Sigmoid colon (tissue), 7 donors: ENCODE measurements around the gene NUP62CL. TPM values are rescaled to one million over a fixed set of nuclear protein-coding genes. Genes with fewer than 3 reads are reported as not detected.

Experiments
- DNase-seq: peaks from one replicate; pipeline ENCODE4 v3.0.0-alpha.2; 2019
- H3K27ac ChIP-seq, 4 donors: fragments of 200-600 bp; sonication (generic); one replicate each; pipeline ENCODE4 v1.5.1; 2016 to 2019; ENCODE audit warnings: mild to moderate bottlenecking in 1 of 4
- H3K27me3 ChIP-seq, 3 donors: fragments of 200-600 bp; sonication (generic); one replicate each; pipeline ENCODE4 v1.5.1; 2019; ENCODE audit warnings: mild to moderate bottlenecking in 1 of 3
- H3K36me3 ChIP-seq, 4 donors: fragments of 200-600 bp; sonication (generic); one replicate each; pipeline ENCODE4 v1.5.1; 2016 to 2019
- H3K4me1 ChIP-seq, 4 donors: fragments of 200-600 bp; sonication (generic); one replicate each; pipeline ENCODE4 v1.5.1; 2017 to 2019
- H3K4me3 ChIP-seq, 4 donors: fragments of 200-600 bp; sonication (generic); one replicate each; pipeline ENCODE4 v1.5.1; 2017 to 2019; ENCODE audit warnings: mild to moderate bottlenecking in 2 of 4, moderate library complexity in 1 of 4
- H3K9me3 ChIP-seq, 4 donors: fragments of 200-600 bp in 3 of 4; sonication (generic) in 3 of 4; one replicate each; pipeline versions ENCODE4 v1.5.1 to v1.6.1; 2013 to 2019
- EP300 ChIP-seq, 4 donors: sonication (generic); formaldehyde crosslinking; IDR thresholded peaks; one replicate each; pipeline ENCODE4 v1.6.1; 2017; ENCODE audit warnings: antibody characterized with exemption in 4 of 4
- POLR2A ChIP-seq, 2 donors: fragments of 450-650 bp; IDR thresholded peaks; one replicate each; pipeline ENCODE4 v1.6.1; 2016; ENCODE audit warnings: antibody characterized with exemption in 2 of 2, mild to moderate bottlenecking in 2 of 2, moderate library complexity in 2 of 2
- POLR2AphosphoS5 ChIP-seq, 4 donors: sonication (generic); formaldehyde crosslinking; IDR thresholded peaks; one replicate each; pipeline ENCODE4 v1.6.1; 2017; ENCODE audit warnings: antibody characterized with exemption in 4 of 4
- WGBS, 2 donors: extraction: QIAGEN DNeasy Blood & Tissue Kit; methylation state at CpG; one replicate each; pipeline ENCODE4 v1.1.7; 2013; 5-methylcytosine and 5-hydroxymethylcytosine counted together
- intact Hi-C: fragments of 100-400 bp; cut with DNase I; formaldehyde crosslinking; loops from one replicate; pipeline ENCODE4 v1.15.1; 2023
- polyA plus RNA-seq, 3 donors: library from polyadenylated mRNA; stranded (reverse); fragments of 200-250 nt; gene quantifications; one replicate each; pipeline ENCODE4 v1.2.3, GENCODE V29; 2013
- total RNA-seq, 4 donors: library from RNA; depleted of rRNA; stranded (reverse); fragments of >200 nt; gene quantifications; one replicate each; pipeline ENCODE4 v1.1.0, GENCODE V29; 2016
- TF ChIP-seq, protein P1 (sequence below), 4 experiments: fragments of 450-650 bp in 3 of 4; fragments of 200-600 bp in 1 of 4; IDR thresholded peaks; one replicate each; pipeline ENCODE4 v1.5.1; 2016 to 2019; ENCODE audit warnings: antibody characterized with exemption in 4 of 4, mild to moderate bottlenecking in 3 of 4, moderate library complexity in 2 of 4
- donor health status: healthy with polysubstance abuse.
- donor health status: Bipolar disorder and iron deficiency.
- donor health status: healthy.

The NUP62CL gene, protein sequence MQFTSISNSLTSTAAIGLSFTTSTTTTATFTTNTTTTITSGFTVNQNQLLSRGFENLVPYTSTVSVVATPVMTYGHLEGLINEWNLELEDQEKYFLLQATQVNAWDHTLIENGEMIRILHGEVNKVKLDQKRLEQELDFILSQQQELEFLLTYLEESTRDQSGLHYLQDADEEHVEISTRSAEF
- total RNA-seq, result under 1 TPM in 1 of 4 donors, not detected in 3; 0.71 TPM
- 1 to 10 TPM; 2.3 to 3.6 (median 3.2) TPM for polyA plus RNA-seq

- H3K27ac ChIP-seq, result no peak within 1 kb of the TSS
- no peaks in the 10 kb centered on the region for H3K9me3 ChIP-seq
- H3K27me3 ChIP-seq, result peaks cover 0 to 3% (median 0%) of the 10 kb centered on the region in 3 donors
- no peak for DNase-seq
- peak within 1 kb of the TSS; percentile 10 to 45 (median 40) for H3K4me3 ChIP-seq
- H3K36me3 ChIP-seq, result no peaks in the 10 kb centered on the region
- WGBS, 2 donors, result 1% methylated on average over 66 of the region's 66 CpGs
- H3K4me1 ChIP-seq, result no peaks in the 10 kb centered on the region
- intact Hi-C loops, result no loop called here
- no peak for TF ChIP-seq POLR2A (IDR thresholded peaks at IDR 0.05)
- no peak for TF ChIP-seq EP300 (IDR thresholded peaks at IDR 0.05)
- TF ChIP-seq, protein P1, sequence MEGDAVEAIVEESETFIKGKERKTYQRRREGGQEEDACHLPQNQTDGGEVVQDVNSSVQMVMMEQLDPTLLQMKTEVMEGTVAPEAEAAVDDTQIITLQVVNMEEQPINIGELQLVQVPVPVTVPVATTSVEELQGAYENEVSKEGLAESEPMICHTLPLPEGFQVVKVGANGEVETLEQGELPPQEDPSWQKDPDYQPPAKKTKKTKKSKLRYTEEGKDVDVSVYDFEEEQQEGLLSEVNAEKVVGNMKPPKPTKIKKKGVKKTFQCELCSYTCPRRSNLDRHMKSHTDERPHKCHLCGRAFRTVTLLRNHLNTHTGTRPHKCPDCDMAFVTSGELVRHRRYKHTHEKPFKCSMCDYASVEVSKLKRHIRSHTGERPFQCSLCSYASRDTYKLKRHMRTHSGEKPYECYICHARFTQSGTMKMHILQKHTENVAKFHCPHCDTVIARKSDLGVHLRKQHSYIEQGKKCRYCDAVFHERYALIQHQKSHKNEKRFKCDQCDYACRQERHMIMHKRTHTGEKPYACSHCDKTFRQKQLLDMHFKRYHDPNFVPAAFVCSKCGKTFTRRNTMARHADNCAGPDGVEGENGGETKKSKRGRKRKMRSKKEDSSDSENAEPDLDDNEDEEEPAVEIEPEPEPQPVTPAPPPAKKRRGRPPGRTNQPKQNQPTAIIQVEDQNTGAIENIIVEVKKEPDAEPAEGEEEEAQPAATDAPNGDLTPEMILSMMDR (IDR thresholded peaks at IDR 0.05), result no peak
- no peak for TF ChIP-seq POLR2AphosphoS5 (IDR thresholded peaks at IDR 0.05)
Measured at GRCh38 chrX:107205770-107206696, at the start of gene NUP62CL, which contains the start of gene DNAAF6. NUP62CL (minus strand) TSS chrX:107206433; CDS start chrX:107175146, 31,287 bp downstream. DNAAF6 (plus strand) TSS chrX:107206611; CDS start chrX:107212876, 6,265 bp downstream.

DNA sequence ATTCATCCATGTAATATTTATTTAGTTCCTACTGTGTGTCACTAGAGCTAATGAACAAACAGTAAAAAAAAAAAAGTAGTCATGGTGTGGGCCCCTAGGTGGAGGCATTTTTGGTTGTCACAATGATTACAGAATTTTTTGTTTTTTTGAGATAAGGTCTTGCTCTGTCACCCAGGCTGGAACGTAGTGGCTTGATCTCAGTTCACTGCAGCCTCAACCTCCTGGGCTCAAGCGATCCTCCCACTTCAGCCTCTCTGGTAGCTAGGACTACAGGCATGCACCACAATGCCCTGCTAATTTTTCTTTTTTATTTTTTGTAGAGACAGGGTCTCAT, 22.2 kb upstream of the NUP62CL start:
- Histone ChIP-seq H3K36me3 (no peaks in the 10 kb centered on the region), H3K4me3 (no peak overlapping the region), H3K27ac (no peak overlapping the region), H3K9me3 (no peaks in the 10 kb centered on the region), H3K4me1 (no peaks in the 10 kb centered on the region), H3K27me3 (no peaks in the 10 kb centered on the region)
- DNase-seq, result no peak
- 70 to 84% methylated on average over 2 of the region's 2 CpGs for WGBS, 2 donors
- TF ChIP-seq, protein P1 (IDR thresholded peaks at IDR 0.05), result no peak
- TF ChIP-seq EP300 (IDR thresholded peaks at IDR 0.05), result no peak
- no peak for TF ChIP-seq POLR2AphosphoS5 (IDR thresholded peaks at IDR 0.05)
- TF ChIP-seq POLR2A (IDR thresholded peaks at IDR 0.05), result no peak
- intact Hi-C loops, result no loop called here

DNA sequence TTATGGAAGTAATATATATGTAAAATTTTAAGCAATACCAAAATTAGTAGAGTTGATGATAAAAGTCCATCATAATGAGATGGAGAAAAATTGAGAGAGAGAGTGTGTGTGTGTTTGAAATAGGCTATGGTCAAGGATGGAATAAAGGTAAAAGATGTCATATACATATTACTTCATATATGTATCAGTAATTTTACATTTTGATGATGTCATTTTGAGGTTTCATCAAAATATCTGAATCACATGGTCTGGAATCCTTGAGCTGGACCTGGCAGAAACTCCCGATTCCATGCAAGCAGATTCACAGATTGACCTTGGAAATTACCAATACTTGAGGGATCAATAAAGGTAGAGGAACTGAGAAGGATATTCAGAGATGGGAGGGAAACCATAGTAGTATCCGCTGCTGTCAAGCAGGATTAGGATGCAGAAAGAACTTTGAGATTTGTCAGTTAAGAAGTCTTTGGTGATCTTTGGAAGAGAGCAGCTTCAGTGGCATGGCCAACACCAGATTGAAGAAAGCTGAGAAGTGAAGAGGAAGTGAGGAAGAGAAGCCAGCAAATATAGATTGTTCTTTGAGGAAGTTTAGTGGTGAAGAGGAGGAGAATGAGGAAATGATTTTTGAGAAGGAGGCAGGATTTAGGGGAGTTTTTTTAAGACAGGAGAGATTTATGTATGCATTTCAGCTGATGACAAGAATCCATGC, 21.7 kb upstream of the NUP62CL start:
- Histone ChIP-seq H3K27me3 (no peaks in the 10 kb centered on the region), H3K4me3 (no peak overlapping the region), H3K9me3 (no peaks in the 10 kb centered on the region), H3K27ac (no peak overlapping the region), H3K4me1 (no peaks in the 10 kb centered on the region), H3K36me3 (no peaks in the 10 kb centered on the region)
- TF ChIP-seq, protein P1 (IDR thresholded peaks at IDR 0.05), result no peak
- TF ChIP-seq EP300 (IDR thresholded peaks at IDR 0.05) (no peak), POLR2A (IDR thresholded peaks at IDR 0.05) (no peak), POLR2AphosphoS5 (IDR thresholded peaks at IDR 0.05) (no peak)
- DNase-seq, result no peak
- 96 to 97% methylated on average over 2 of the region's 2 CpGs for WGBS, 2 donors
- intact Hi-C loops, result no loop called here

GRCh38 chrX:107226757-107227156, 20.5 kb upstream of the NUP62CL start:
- Histone ChIP-seq H3K4me1 (no peaks in the 10 kb centered on the region), H3K27me3 (no peaks in the 10 kb centered on the region), H3K4me3 (no peak overlapping the region), H3K9me3 (no peaks in the 10 kb centered on the region), H3K27ac (no peak overlapping the region), H3K36me3 (no peaks in the 10 kb centered on the region)
- DNase-seq, result no peak
- WGBS, 2 donors, result 81 to 96% methylated on average over 1 of the region's 1 CpG
- intact Hi-C loops, result no loop called here
- TF ChIP-seq, protein P1 (IDR thresholded peaks at IDR 0.05), result no peak
- TF ChIP-seq POLR2AphosphoS5 (IDR thresholded peaks at IDR 0.05) (no peak), POLR2A (IDR thresholded peaks at IDR 0.05) (no peak), EP300 (IDR thresholded peaks at IDR 0.05) (no peak)
